Measurements from ENCODE around the gene HABP4. TPM values are rescaled to one million over a fixed set of nuclear protein-coding genes. Genes with fewer than 3 reads are reported as not detected.

The HABP4 gene
- total and polyA plus RNA-seq, 4 donors, result 1.1 to 4.0 (median 2.9) TPM

DNA sequence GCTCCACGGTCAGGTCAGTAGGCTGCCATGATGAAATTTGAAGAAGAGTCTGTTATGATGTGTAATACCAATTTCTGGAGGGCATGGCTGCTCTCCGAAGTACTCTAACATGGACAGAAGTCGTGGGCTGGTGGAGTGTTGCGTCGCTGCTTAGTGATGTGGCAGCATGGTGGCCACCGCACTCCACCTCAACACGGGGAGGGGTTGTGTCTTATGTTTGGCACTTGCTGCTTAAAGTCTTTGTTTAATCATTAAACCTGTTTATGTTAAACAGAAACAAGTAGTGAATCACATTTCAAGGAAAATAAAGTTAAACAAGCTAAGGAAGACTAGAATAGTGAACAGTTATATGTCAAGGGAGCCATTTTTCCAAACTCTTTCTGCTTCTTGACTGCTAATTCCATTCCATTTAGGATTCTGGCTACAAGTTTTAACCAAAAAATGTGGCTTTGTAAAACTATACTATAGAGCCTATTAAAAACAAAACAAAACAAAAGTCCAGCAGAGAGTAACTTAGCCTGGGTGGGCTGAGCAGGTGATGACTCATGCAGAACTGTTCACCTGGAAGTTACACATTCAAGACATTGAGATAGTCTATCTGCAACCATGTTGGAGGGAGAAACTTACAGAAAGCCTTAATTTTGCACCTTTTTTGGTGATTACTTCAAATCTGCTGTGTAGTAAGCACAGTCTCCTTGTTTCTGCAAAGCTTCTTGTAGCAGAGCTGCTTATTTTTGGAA lies 9.5 kb downstream of the HABP4 start (continued):
- TF ChIP-seq, protein P1, sequence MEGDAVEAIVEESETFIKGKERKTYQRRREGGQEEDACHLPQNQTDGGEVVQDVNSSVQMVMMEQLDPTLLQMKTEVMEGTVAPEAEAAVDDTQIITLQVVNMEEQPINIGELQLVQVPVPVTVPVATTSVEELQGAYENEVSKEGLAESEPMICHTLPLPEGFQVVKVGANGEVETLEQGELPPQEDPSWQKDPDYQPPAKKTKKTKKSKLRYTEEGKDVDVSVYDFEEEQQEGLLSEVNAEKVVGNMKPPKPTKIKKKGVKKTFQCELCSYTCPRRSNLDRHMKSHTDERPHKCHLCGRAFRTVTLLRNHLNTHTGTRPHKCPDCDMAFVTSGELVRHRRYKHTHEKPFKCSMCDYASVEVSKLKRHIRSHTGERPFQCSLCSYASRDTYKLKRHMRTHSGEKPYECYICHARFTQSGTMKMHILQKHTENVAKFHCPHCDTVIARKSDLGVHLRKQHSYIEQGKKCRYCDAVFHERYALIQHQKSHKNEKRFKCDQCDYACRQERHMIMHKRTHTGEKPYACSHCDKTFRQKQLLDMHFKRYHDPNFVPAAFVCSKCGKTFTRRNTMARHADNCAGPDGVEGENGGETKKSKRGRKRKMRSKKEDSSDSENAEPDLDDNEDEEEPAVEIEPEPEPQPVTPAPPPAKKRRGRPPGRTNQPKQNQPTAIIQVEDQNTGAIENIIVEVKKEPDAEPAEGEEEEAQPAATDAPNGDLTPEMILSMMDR (IDR thresholded peaks at IDR 0.05; ENCODE audit: low read depth, low read length, missing input control), result no peak
- TF ChIP-seq FOXA2 (IDR thresholded peaks at IDR 0.05) (no peak), JUND (IDR thresholded peaks at IDR 0.05) (no peak), RXRA (IDR thresholded peaks at IDR 0.05) (no peak), GABPA (IDR thresholded peaks at IDR 0.05 in 1 of 2, conservative IDR thresholded peaks at IDR 0.05 in 1 of 2) (no peak), HNF4A (conservative IDR thresholded peaks at IDR 0.05) (no peak), EGR1 (IDR thresholded peaks at IDR 0.05; ENCODE audit: low read depth in 2 of 2) (no peak)

DNA sequence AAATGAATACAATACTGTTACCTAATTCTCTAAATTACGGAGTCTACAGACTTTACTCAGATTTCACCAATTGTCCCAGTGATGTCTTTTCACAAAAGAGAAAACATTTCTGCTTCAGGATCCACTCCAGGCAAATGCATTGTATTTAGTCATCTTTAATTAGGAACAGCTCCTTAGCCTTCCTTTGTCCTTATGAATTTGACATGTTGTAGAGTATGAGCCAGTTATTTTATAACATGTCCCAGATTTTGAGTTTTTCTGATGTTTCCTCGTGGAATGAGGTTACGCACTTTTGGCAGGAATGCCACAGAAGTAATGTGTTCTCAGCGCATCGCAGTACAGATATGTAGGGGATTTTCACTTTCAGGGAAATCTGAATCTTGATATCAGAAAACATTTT lies 10.5 kb downstream of the HABP4 start:
- TF ChIP-seq, protein P1 (IDR thresholded peaks at IDR 0.05; ENCODE audit: low read depth, low read length, missing input control), result no peak
- TF ChIP-seq, protein P2, sequence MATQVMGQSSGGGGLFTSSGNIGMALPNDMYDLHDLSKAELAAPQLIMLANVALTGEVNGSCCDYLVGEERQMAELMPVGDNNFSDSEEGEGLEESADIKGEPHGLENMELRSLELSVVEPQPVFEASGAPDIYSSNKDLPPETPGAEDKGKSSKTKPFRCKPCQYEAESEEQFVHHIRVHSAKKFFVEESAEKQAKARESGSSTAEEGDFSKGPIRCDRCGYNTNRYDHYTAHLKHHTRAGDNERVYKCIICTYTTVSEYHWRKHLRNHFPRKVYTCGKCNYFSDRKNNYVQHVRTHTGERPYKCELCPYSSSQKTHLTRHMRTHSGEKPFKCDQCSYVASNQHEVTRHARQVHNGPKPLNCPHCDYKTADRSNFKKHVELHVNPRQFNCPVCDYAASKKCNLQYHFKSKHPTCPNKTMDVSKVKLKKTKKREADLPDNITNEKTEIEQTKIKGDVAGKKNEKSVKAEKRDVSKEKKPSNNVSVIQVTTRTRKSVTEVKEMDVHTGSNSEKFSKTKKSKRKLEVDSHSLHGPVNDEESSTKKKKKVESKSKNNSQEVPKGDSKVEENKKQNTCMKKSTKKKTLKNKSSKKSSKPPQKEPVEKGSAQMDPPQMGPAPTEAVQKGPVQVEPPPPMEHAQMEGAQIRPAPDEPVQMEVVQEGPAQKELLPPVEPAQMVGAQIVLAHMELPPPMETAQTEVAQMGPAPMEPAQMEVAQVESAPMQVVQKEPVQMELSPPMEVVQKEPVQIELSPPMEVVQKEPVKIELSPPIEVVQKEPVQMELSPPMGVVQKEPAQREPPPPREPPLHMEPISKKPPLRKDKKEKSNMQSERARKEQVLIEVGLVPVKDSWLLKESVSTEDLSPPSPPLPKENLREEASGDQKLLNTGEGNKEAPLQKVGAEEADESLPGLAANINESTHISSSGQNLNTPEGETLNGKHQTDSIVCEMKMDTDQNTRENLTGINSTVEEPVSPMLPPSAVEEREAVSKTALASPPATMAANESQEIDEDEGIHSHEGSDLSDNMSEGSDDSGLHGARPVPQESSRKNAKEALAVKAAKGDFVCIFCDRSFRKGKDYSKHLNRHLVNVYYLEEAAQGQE (IDR thresholded peaks at IDR 0.05), result no peak
- no peak for TF ChIP-seq TAF1 (conservative IDR thresholded peaks at IDR 0.05)
- TF ChIP-seq RAD21 (IDR thresholded peaks at IDR 0.05), result no peak
- no peak for TF ChIP-seq HNF4A (conservative IDR thresholded peaks at IDR 0.05)
- TF ChIP-seq, protein P3, sequence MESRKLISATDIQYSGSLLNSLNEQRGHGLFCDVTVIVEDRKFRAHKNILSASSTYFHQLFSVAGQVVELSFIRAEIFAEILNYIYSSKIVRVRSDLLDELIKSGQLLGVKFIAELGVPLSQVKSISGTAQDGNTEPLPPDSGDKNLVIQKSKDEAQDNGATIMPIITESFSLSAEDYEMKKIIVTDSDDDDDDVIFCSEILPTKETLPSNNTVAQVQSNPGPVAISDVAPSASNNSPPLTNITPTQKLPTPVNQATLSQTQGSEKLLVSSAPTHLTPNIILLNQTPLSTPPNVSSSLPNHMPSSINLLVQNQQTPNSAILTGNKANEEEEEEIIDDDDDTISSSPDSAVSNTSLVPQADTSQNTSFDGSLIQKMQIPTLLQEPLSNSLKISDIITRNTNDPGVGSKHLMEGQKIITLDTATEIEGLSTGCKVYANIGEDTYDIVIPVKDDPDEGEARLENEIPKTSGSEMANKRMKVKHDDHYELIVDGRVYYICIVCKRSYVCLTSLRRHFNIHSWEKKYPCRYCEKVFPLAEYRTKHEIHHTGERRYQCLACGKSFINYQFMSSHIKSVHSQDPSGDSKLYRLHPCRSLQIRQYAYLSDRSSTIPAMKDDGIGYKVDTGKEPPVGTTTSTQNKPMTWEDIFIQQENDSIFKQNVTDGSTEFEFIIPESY (IDR thresholded peaks at IDR 0.05), result no peak
- no peak for TF ChIP-seq HNF4G (IDR thresholded peaks at IDR 0.05)
- no peak for TF ChIP-seq NR2F2 (IDR thresholded peaks at IDR 0.05)
- TF ChIP-seq, protein P4, sequence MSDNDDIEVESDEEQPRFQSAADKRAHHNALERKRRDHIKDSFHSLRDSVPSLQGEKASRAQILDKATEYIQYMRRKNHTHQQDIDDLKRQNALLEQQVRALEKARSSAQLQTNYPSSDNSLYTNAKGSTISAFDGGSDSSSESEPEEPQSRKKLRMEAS (IDR thresholded peaks at IDR 0.05), result no peak
- no peak for TF ChIP-seq YY1 (IDR thresholded peaks at IDR 0.05)
- TF ChIP-seq, protein P5, sequence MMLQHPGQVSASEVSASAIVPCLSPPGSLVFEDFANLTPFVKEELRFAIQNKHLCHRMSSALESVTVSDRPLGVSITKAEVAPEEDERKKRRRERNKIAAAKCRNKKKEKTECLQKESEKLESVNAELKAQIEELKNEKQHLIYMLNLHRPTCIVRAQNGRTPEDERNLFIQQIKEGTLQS (IDR thresholded peaks at IDR 0.05), result no peak
- no peak for TF ChIP-seq FOXA2 (IDR thresholded peaks at IDR 0.05)
- TF ChIP-seq GABPA (IDR thresholded peaks at IDR 0.05 in 1 of 2, conservative IDR thresholded peaks at IDR 0.05 in 1 of 2), result no peak
- no peak for TF ChIP-seq EGR1 (IDR thresholded peaks at IDR 0.05; ENCODE audit: low read depth in 2 of 2)
- no peak for TF ChIP-seq JUND (IDR thresholded peaks at IDR 0.05)
- TF ChIP-seq RXRA (IDR thresholded peaks at IDR 0.05), result no peak
- TF ChIP-seq SP1 (IDR thresholded peaks at IDR 0.05), result no peak
- no peak for TF ChIP-seq FOXA1 (IDR thresholded peaks at IDR 0.05)
- H3K9ac ChIP-seq (ENCODE audit: low read depth in 1 of 2, low read length in 2 of 2), result no peak overlapping the region
- 96% methylated on average over 5 of the region's 5 CpGs for WGBS
- no peak overlapping the region for H3K4me3 ChIP-seq (ENCODE audit: low read depth in 1 of 3, low read length in 3 of 3)
- no peak for DNase-seq (ENCODE audit: low spot score)
- H3K4me1 ChIP-seq (ENCODE audit: control insufficient read depth in 4 of 4, insufficient read depth in 4 of 4, low read length in 3 of 4), result no peaks in the 10 kb centered on the region
- H3K27ac ChIP-seq (ENCODE audit: low read depth in 1 of 2, low read length in 2 of 2), result no peak overlapping the region
- no peaks in the 10 kb centered on the region for H3K9me3 ChIP-seq (ENCODE audit: control insufficient read depth in 4 of 4, low read length in 3 of 4)
- no peaks in the 10 kb centered on the region for H3K36me3 ChIP-seq (ENCODE audit: control insufficient read depth in 4 of 4, insufficient read depth in 3 of 4, low read depth in 1 of 4, low read length in 3 of 4)
- H3K27me3 ChIP-seq (ENCODE audit: control insufficient read depth in 4 of 4, insufficient read depth in 4 of 4, low read length in 3 of 4), result no peaks in the 10 kb centered on the region

Measured in liver (tissue), 9 donors.